ENCODE data around the gene DPH2. TPM values are rescaled to one million over a fixed set of nuclear protein-coding genes. Genes with fewer than 3 reads are reported as not detected.

Gene DPH2
- total and polyA plus RNA-seq, 7 donors, result 10.7 to 37.2 (median 12.1) TPM

DNA sequence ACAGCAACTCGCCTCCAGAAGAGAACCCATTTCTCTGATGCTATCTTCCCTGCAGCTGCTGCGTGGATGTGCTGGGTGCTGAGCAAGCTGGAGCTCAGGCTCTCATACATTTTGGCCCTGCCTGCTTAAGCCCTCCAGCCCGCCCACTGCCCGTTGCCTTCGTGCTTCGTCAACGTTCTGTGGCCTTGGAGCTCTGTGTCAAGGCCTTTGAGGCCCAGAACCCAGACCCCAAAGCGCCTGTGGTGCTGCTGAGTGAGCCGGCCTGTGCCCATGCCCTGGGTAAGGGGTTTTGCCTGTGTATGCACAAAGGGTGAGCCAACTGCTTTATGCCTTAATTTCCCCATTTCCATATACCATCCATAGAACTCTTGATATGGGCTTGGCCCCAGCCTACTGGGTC lies 1.1 kb downstream of the DPH2 start:
- H3K27me3 ChIP-seq, result no peaks in the 10 kb centered on the region

DNA sequence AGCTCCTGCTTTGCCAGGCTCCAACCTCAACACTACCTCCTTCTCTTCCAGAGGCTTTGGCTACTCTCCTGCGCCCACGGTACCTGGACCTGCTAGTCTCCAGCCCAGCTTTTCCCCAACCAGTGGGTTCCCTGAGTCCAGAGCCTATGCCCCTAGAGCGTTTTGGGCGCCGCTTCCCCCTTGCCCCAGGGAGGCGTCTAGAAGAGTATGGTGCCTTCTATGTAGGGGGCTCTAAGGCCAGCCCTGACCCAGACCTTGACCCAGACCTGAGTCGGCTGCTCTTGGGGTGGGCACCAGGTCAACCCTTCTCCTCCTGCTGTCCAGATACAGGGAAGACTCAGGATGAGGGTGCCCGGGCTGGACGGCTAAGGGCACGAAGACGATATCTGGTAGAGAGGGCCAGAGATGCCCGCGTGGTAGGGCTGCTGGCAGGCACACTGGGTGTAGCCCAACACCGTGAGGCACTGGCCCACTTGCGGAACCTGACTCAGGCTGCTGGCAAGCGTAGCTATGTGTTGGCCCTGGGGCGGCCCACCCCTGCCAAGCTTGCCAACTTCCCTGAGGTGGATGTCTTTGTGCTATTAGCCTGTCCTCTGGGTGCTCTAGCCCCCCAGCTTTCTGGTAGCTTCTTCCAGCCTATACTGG lies 1.6 kb downstream of the DPH2 start:
- Histone ChIP-seq H3K4me3 (no peak overlapping the region), H3K27ac (no peak overlapping the region), H3K36me3 (peaks cover 0 to 17% (median 11%) of the 10 kb centered on the region in 4 donors), H3K27me3 (no peaks in the 10 kb centered on the region), H3K9me3 (no peaks in the 10 kb centered on the region), H3K4me1 (peaks cover 0 to 39% (median 25%) of the 10 kb centered on the region in 4 donors)
- intact Hi-C loops (cut with DNase I), result no loop called here
- DNase-seq, result no peak
- TF ChIP-seq POLR2A (IDR thresholded peaks at IDR 0.05) (no peak), EP300 (IDR thresholded peaks at IDR 0.05) (no peak)
- TF ChIP-seq, protein P1, sequence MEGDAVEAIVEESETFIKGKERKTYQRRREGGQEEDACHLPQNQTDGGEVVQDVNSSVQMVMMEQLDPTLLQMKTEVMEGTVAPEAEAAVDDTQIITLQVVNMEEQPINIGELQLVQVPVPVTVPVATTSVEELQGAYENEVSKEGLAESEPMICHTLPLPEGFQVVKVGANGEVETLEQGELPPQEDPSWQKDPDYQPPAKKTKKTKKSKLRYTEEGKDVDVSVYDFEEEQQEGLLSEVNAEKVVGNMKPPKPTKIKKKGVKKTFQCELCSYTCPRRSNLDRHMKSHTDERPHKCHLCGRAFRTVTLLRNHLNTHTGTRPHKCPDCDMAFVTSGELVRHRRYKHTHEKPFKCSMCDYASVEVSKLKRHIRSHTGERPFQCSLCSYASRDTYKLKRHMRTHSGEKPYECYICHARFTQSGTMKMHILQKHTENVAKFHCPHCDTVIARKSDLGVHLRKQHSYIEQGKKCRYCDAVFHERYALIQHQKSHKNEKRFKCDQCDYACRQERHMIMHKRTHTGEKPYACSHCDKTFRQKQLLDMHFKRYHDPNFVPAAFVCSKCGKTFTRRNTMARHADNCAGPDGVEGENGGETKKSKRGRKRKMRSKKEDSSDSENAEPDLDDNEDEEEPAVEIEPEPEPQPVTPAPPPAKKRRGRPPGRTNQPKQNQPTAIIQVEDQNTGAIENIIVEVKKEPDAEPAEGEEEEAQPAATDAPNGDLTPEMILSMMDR (IDR thresholded peaks at IDR 0.05), result no peak
- 97% methylated on average over 17 of the region's 17 CpGs for WGBS, 2 donors

More for the DNA sequence above, 1.1 kb downstream of the DPH2 start:
- WGBS, 2 donors, result 92 to 93% methylated on average over 9 of the region's 9 CpGs
- Histone ChIP-seq H3K9me3 (no peaks in the 10 kb centered on the region), H3K36me3 (peaks cover 0 to 20% (median 10%) of the 10 kb centered on the region in 4 donors), H3K4me1 (peaks cover 0 to 34% (median 20%) of the 10 kb centered on the region in 4 donors), H3K27ac (no peak overlapping the region), H3K4me3 (peak overlapping the region in 2 of 4 donors; percentile 69 to 90)
- intact Hi-C loops (cut with DNase I), result loop anchor here (1.0 kb wide), 1 partner anchor 25 kb away; the partner anchor contains the start of gene IPO13
- DNase-seq, result no peak
- no peak for TF ChIP-seq EP300 (IDR thresholded peaks at IDR 0.05)
- TF ChIP-seq POLR2A (IDR thresholded peaks at IDR 0.05), result no peak
- TF ChIP-seq, protein P1 (IDR thresholded peaks at IDR 0.05), result no peak
- TF ChIP-seq POLR2AphosphoS5 (IDR thresholded peaks at IDR 0.05), result no peak

DNA sequence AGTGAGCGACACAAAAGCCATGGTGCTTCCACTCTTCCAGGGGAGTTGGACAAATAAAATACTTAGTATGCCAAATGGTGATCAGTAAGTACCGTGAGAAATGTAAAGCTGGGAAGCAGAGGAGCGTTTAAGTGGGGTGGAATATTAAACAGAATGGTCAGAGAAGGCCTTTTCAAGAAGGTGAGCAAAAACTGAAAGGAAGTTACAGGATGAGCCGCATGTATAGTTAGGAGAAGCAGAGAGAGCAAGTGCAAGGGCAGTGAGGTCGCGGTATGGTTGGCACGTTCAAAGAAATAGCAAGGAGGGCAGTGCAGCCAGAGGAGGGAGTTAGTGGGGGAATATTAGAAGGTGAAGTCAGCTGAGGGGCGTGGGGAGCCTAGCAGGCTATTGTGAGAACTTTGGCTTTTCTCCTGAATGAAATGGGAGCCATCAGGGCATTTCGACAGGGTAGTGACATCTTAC lies 4.2 kb downstream of the DPH2 start:
- Histone ChIP-seq H3K27me3 (no peaks in the 10 kb centered on the region), H3K36me3 (peaks cover 0 to 31% (median 18%) of the 10 kb centered on the region in 4 donors), H3K9me3 (no peaks in the 10 kb centered on the region), H3K4me3 (peak overlapping the region; percentile 82 to 94 (median 90)), H3K27ac (peak overlapping the region; percentile 91 to 97 (median 96)), H3K4me1 (peaks cover 0 to 62% (median 45%) of the 10 kb centered on the region in 4 donors)
- TF ChIP-seq, protein P1 (IDR thresholded peaks at IDR 0.05), result no peak
- TF ChIP-seq POLR2AphosphoS5 (IDR thresholded peaks at IDR 0.05) (no peak), EP300 (IDR thresholded peaks at IDR 0.05) (no peak), POLR2A (IDR thresholded peaks at IDR 0.05) (no peak)
- intact Hi-C loops (cut with DNase I), result no loop called here
- 29 to 39% methylated on average over 9 of the region's 9 CpGs for WGBS, 2 donors
- DNase-seq, result no peak

DNA sequence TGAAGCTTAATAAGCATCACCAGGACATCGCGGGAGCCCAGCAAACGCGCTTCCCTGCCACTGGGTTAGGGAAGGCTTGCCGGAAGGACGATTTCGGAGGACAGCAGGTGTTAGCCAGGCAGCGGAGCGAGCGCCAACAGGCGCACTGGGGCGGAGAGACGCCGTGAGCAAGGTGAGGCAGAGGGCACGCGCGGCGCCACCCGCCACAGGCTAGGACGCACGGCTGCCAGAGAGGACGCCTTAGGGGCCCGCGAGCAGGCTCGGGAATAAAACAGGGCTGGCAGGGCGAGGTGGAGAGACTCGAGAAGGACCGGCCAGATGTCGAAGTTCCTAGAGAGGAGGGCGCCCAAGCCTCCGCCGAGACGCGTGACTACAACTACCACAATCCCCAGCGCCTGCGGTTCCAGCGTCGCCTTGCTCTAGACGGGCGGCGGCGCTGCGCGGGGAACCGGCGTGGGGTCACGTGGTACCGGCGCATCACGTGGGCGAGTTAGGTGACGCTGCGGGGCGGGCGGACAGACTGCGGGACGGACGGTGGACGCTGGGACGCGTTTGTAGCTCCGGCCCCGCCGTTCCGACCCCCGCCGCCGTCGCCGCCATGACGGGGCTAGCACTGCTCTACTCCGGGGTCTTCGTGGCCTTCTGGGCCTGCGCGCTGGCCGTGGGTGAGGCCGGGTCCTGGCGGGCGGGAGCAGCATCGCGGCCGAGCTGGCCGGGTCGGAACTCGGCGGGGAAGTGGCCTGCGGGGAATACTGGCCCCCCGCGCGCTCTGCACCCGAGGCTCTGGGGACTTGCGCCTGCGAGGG lies 4.8 kb downstream of the DPH2 start, which contains the start of gene ATP6V0B:
Gene ATP6V0B (plus strand): TSS at position 518 of the 806 bp plus-strand sequence. CDS start 81 bp downstream, at position 599.
- H3K9me3 ChIP-seq, result no peaks in the 10 kb centered on the region
- peaks cover 0 to 65% (median 45%) of the 10 kb centered on the region in 4 donors for H3K4me1 ChIP-seq
- H3K36me3 ChIP-seq, result peaks cover 0 to 31% (median 18%) of the 10 kb centered on the region in 4 donors
- peak within 1 kb of the TSS; percentile 91 to 97 (median 96) for H3K27ac ChIP-seq
- peak within 1 kb of the TSS; percentile 82 to 94 (median 90) for H3K4me3 ChIP-seq
- intact Hi-C loops (cut with DNase I), result no loop called here
- H3K27me3 ChIP-seq, result no peaks in the 10 kb centered on the region
- peak; percentile 98 for DNase-seq
- WGBS, 2 donors, result 0% methylated on average over 93 of the region's 93 CpGs
- TF ChIP-seq POLR2AphosphoS5 (IDR thresholded peaks at IDR 0.05) (peak; percentile 95 to 99 (median 98)), POLR2A (IDR thresholded peaks at IDR 0.05) (peak; percentile 88 to 95), EP300 (IDR thresholded peaks at IDR 0.05) (peak in 1 of 4 donors; percentile 71)
- TF ChIP-seq, protein P1 (IDR thresholded peaks at IDR 0.05), result peak; percentile 5 to 38 (median 32)

Data from sigmoid colon (tissue), 7 donors.